ENCODE results near the gene MATCAP1.
A peak's percentile ranks its signal among the peaks of the same experiment; 100 is the strongest.

The MATCAP1 gene

GRCh38 chr16:67195676-67196075, 11.9 kb upstream of the MATCAP1 start:
- Histone ChIP-seq H3K4me1 (ENCODE audit: control insufficient read depth, low read depth, low read length) (peaks cover 5% of the 10 kb centered on the region), H3K9me3 (ENCODE audit: control insufficient read depth, low read depth, low read length) (no peaks in the 10 kb centered on the region), H3K27me3 (ENCODE audit: control insufficient read depth, insufficient read depth, low read length) (no peaks in the 10 kb centered on the region), H3K4me3 (ENCODE audit: low read length) (no peak overlapping the region), H3K36me3 (ENCODE audit: control insufficient read depth, low read depth, low read length) (peaks cover 40% of the 10 kb centered on the region), H3K9ac (ENCODE audit: low read length) (no peak overlapping the region), H3K27ac (ENCODE audit: low read length) (no peak overlapping the region)

- Histone ChIP-seq H3K27ac (ENCODE audit: low read length) (no peak overlapping the region), H3K4me3 (ENCODE audit: low read length) (no peak overlapping the region), H3K36me3 (ENCODE audit: control insufficient read depth, low read depth, low read length) (peaks cover 40% of the 10 kb centered on the region), H3K9me3 (ENCODE audit: control insufficient read depth, low read depth, low read length) (no peaks in the 10 kb centered on the region), H3K27me3 (ENCODE audit: control insufficient read depth, insufficient read depth, low read length) (no peaks in the 10 kb centered on the region), H3K4me1 (ENCODE audit: control insufficient read depth, low read depth, low read length) (peaks cover 5% of the 10 kb centered on the region), H3K9ac (ENCODE audit: low read length) (no peak overlapping the region)
Measured at GRCh38 chr16:67194260-67194659, 10.5 kb upstream of the MATCAP1 start.

- Histone ChIP-seq H3K9me3 (ENCODE audit: control insufficient read depth, low read depth, low read length) (no peaks in the 10 kb centered on the region), H3K4me1 (ENCODE audit: control insufficient read depth, low read depth, low read length) (peaks cover 5% of the 10 kb centered on the region), H3K27me3 (ENCODE audit: control insufficient read depth, insufficient read depth, low read length) (no peaks in the 10 kb centered on the region), H3K9ac (ENCODE audit: low read length) (no peak overlapping the region), H3K27ac (ENCODE audit: low read length) (no peak overlapping the region), H3K36me3 (ENCODE audit: control insufficient read depth, low read depth, low read length) (peaks cover 40% of the 10 kb centered on the region), H3K4me3 (ENCODE audit: low read length) (no peak overlapping the region)
Measured at GRCh38 chr16:67193536-67193935, 9.8 kb upstream of the MATCAP1 start.

- no peak overlapping the region for H3K27ac ChIP-seq (ENCODE audit: low read length)
- H3K27me3 ChIP-seq (ENCODE audit: control insufficient read depth, insufficient read depth, low read length): no peaks in the 10 kb centered on the region
- H3K9ac ChIP-seq (ENCODE audit: low read length): peak overlapping the region; percentile 86
- H3K9me3 ChIP-seq (ENCODE audit: control insufficient read depth, low read depth, low read length): no peaks in the 10 kb centered on the region
- H3K4me3 ChIP-seq (ENCODE audit: low read length): peak overlapping the region; percentile 91
- H3K36me3 ChIP-seq (ENCODE audit: control insufficient read depth, low read depth, low read length): peaks cover 40% of the 10 kb centered on the region
- peaks cover 5% of the 10 kb centered on the region for H3K4me1 ChIP-seq (ENCODE audit: control insufficient read depth, low read depth, low read length)
Measured at GRCh38 chr16:67192781-67193361, 9.1 kb upstream of the MATCAP1 start.

GRCh38 chr16:67191995-67192681, 8.4 kb upstream of the MATCAP1 start, which contains the start of gene E2F4:
Gene E2F4, plus strand, starts transcription at chr16:67192155. Its CDS starts 73 bp downstream, at chr16:67192228.
- H3K36me3 ChIP-seq (ENCODE audit: control insufficient read depth, low read depth, low read length): peaks cover 33% of the 10 kb centered on the region
- peaks cover 5% of the 10 kb centered on the region for H3K4me1 ChIP-seq (ENCODE audit: control insufficient read depth, low read depth, low read length)
- no peak within 1 kb of the TSS for H3K27ac ChIP-seq (ENCODE audit: low read length)
- peak within 1 kb of the TSS; percentile 86 for H3K9ac ChIP-seq (ENCODE audit: low read length)
- H3K27me3 ChIP-seq (ENCODE audit: control insufficient read depth, insufficient read depth, low read length): no peaks in the 10 kb centered on the region
- peak within 1 kb of the TSS; percentile 91 for H3K4me3 ChIP-seq (ENCODE audit: low read length)
- no peaks in the 10 kb centered on the region for H3K9me3 ChIP-seq (ENCODE audit: control insufficient read depth, low read depth, low read length)

GRCh38 chr16:67191411-67191994, 7.7 kb upstream of the MATCAP1 start:
- Histone ChIP-seq H3K9ac (ENCODE audit: low read length) (no peak overlapping the region), H3K4me1 (ENCODE audit: control insufficient read depth, low read depth, low read length) (peaks cover 5% of the 10 kb centered on the region)

GRCh38 chr16:67190448-67191399, 7.0 kb upstream of the MATCAP1 start:
- H3K9ac ChIP-seq (ENCODE audit: low read length): no peak overlapping the region
- H3K9me3 ChIP-seq (ENCODE audit: control insufficient read depth, low read depth, low read length): no peaks in the 10 kb centered on the region
- H3K4me1 ChIP-seq (ENCODE audit: control insufficient read depth, low read depth, low read length): peaks cover 6% of the 10 kb centered on the region
- H3K27ac ChIP-seq (ENCODE audit: low read length): no peak overlapping the region
- H3K27me3 ChIP-seq (ENCODE audit: control insufficient read depth, insufficient read depth, low read length): peaks cover 9% of the 10 kb centered on the region
- peaks cover 19% of the 10 kb centered on the region for H3K36me3 ChIP-seq (ENCODE audit: control insufficient read depth, low read depth, low read length)
- no peak overlapping the region for H3K4me3 ChIP-seq (ENCODE audit: low read length)

More at GRCh38 chr16:67191411-67191994, 7.7 kb upstream of the MATCAP1 start:
- Histone ChIP-seq H3K27ac (ENCODE audit: low read length) (no peak overlapping the region), H3K4me3 (ENCODE audit: low read length) (peak overlapping the region; percentile 91), H3K9me3 (ENCODE audit: control insufficient read depth, low read depth, low read length) (no peaks in the 10 kb centered on the region), H3K36me3 (ENCODE audit: control insufficient read depth, low read depth, low read length) (peaks cover 26% of the 10 kb centered on the region), H3K27me3 (ENCODE audit: control insufficient read depth, insufficient read depth, low read length) (peaks cover under 1% of the 10 kb centered on the region)

GRCh38 chr16:67190041-67190440, 6.3 kb upstream of the MATCAP1 start, which contains the start of gene EXOC3L1:
Gene EXOC3L1, minus strand, starts transcription at chr16:67190136. Its CDS starts 460 bp downstream, at chr16:67189676.
- peaks cover 12% of the 10 kb centered on the region for H3K36me3 ChIP-seq (ENCODE audit: control insufficient read depth, low read depth, low read length)
- H3K27ac ChIP-seq (ENCODE audit: low read length): no peak within 1 kb of the TSS
- no peak within 1 kb of the TSS for H3K4me3 ChIP-seq (ENCODE audit: low read length)
- H3K9me3 ChIP-seq (ENCODE audit: control insufficient read depth, low read depth, low read length): no peaks in the 10 kb centered on the region
- no peak within 1 kb of the TSS for H3K9ac ChIP-seq (ENCODE audit: low read length)
- H3K27me3 ChIP-seq (ENCODE audit: control insufficient read depth, insufficient read depth, low read length): peaks cover 16% of the 10 kb centered on the region
- peaks cover 8% of the 10 kb centered on the region for H3K4me1 ChIP-seq (ENCODE audit: control insufficient read depth, low read depth, low read length)

- Histone ChIP-seq H3K27me3 (ENCODE audit: control insufficient read depth, insufficient read depth, low read length) (peaks cover 27% of the 10 kb centered on the region), H3K4me1 (ENCODE audit: control insufficient read depth, low read depth, low read length) (peaks cover 8% of the 10 kb centered on the region), H3K36me3 (ENCODE audit: control insufficient read depth, low read depth, low read length) (no peaks in the 10 kb centered on the region), H3K9me3 (ENCODE audit: control insufficient read depth, low read depth, low read length) (no peaks in the 10 kb centered on the region), H3K27ac (ENCODE audit: low read length) (no peak overlapping the region), H3K9ac (ENCODE audit: low read length) (no peak overlapping the region), H3K4me3 (ENCODE audit: low read length) (no peak overlapping the region)
Measured at GRCh38 chr16:67188798-67189197, 5.0 kb upstream of the MATCAP1 start.

- H3K27ac ChIP-seq (ENCODE audit: low read length): no peak overlapping the region
- H3K9me3 ChIP-seq (ENCODE audit: control insufficient read depth, low read depth, low read length): no peaks in the 10 kb centered on the region
- H3K4me1 ChIP-seq (ENCODE audit: control insufficient read depth, low read depth, low read length): peaks cover 8% of the 10 kb centered on the region
- no peak overlapping the region for H3K9ac ChIP-seq (ENCODE audit: low read length)
- H3K27me3 ChIP-seq (ENCODE audit: control insufficient read depth, insufficient read depth, low read length): peaks cover 27% of the 10 kb centered on the region
- no peak overlapping the region for H3K4me3 ChIP-seq (ENCODE audit: low read length)
- no peaks in the 10 kb centered on the region for H3K36me3 ChIP-seq (ENCODE audit: control insufficient read depth, low read depth, low read length)
Measured at GRCh38 chr16:67188323-67188722, 4.6 kb upstream of the MATCAP1 start.
